Spinal cord (tissue), 10 donors: Measurements from ENCODE around the gene WDR47. TPM values are rescaled to one million over a fixed set of nuclear protein-coding genes. Genes with fewer than 3 reads are reported as not detected.
A peak's percentile ranks its signal among the peaks of the same experiment; 100 is the strongest.

Source experiments
- DNase-seq, 6 donors: peaks; one replicate each; pipeline versions ENCODE4 v3.0.0 to v3.0.0-alpha.2; 2013 to 2015; ENCODE audit warnings: low spot score in 6 of 6, low read depth in 4 of 6
- H3K27ac ChIP-seq: one replicate; pipeline ENCODE4 v1.5.1; 2013; ENCODE audit warnings: low read depth, low read length, control low read depth
- H3K27me3 ChIP-seq: one replicate; pipeline ENCODE4 v1.6.1; 2013; ENCODE audit warnings: low read length; ENCODE audit not compliant: control insufficient read depth, insufficient read depth
- H3K36me3 ChIP-seq: one replicate; pipeline ENCODE4 v1.6.1; 2013; ENCODE audit warnings: low read length; ENCODE audit not compliant: control insufficient read depth, insufficient read depth
- H3K4me1 ChIP-seq: one replicate; pipeline ENCODE4 v1.6.1; 2013; ENCODE audit warnings: low read length; ENCODE audit not compliant: control insufficient read depth, insufficient read depth
- H3K4me3 ChIP-seq: one replicate; pipeline ENCODE4 v1.5.1; 2013; ENCODE audit warnings: low read depth, low read length, control low read depth
- H3K9me3 ChIP-seq: one replicate; pipeline ENCODE4 v1.6.1; 2013; ENCODE audit warnings: low read length; ENCODE audit not compliant: control insufficient read depth, insufficient read depth
- WGBS: methylation state at CpG from one replicate; pipeline ENCODE4 v1.1.5; 2013; ENCODE audit warnings: missing lambda C conversion rate; ENCODE audit not compliant: insufficient coverage; 5-methylcytosine and 5-hydroxymethylcytosine counted together
- polyA plus RNA-seq, 2 donors: library from polyadenylated mRNA; unstranded; fragments of 120-200 nt; gene quantifications; one replicate each; pipeline ENCODE4 v1.2.1, GENCODE V29; 2013; ENCODE audit not compliant: insufficient read length in 2 of 2
- total RNA-seq, 2 donors: library from RNA; depleted of rRNA in 1 of 2; stranded (reverse); fragments of 120-200 nt in 1 of 2; fragments of >200 nt in 1 of 2; gene quantifications; one replicate each; pipeline versions ENCODE4 v1.2.3 to v1.2.4, GENCODE V29; 2013 to 2014
- donor health status: healthy.

Gene WDR47
- total and polyA plus RNA-seq, 4 donors, result 36.0 to 92.9 (median 69.5) TPM

GRCh38 chr1:108983114-108983513 is 58.8 kb downstream of the WDR47 start:
- no peak for DNase-seq
- Histone ChIP-seq H3K27ac (no peak overlapping the region), H3K4me1 (no peaks in the 10 kb centered on the region), H3K36me3 (peaks cover 41% of the 10 kb centered on the region), H3K9me3 (no peaks in the 10 kb centered on the region), H3K27me3 (no peaks in the 10 kb centered on the region), H3K4me3 (no peak overlapping the region)
- 100% methylated on average over 1 of the region's 4 CpGs for WGBS

GRCh38 chr1:108976658-108977057 is 65.2 kb downstream of the WDR47 start:
- H3K4me1 ChIP-seq, result no peaks in the 10 kb centered on the region
- no peak for DNase-seq
- no peaks in the 10 kb centered on the region for H3K9me3 ChIP-seq
- no peaks in the 10 kb centered on the region for H3K27me3 ChIP-seq
- no peak overlapping the region for H3K4me3 ChIP-seq
- 97% methylated on average over 4 of the region's 4 CpGs for WGBS
- no peak overlapping the region for H3K27ac ChIP-seq
- H3K36me3 ChIP-seq, result peaks cover 41% of the 10 kb centered on the region

GRCh38 chr1:108972951-108973350 is 69.0 kb downstream of the WDR47 start:
- WGBS, result 36% methylated on average over 1 of the region's 1 CpG
- H3K36me3 ChIP-seq, result peaks cover 27% of the 10 kb centered on the region
- H3K27me3 ChIP-seq, result no peaks in the 10 kb centered on the region
- H3K4me1 ChIP-seq, result no peaks in the 10 kb centered on the region
- no peak overlapping the region for H3K4me3 ChIP-seq
- H3K27ac ChIP-seq, result no peak overlapping the region
- no peaks in the 10 kb centered on the region for H3K9me3 ChIP-seq
- peak; percentile 15 to 63 (median 33) for DNase-seq

DNA sequence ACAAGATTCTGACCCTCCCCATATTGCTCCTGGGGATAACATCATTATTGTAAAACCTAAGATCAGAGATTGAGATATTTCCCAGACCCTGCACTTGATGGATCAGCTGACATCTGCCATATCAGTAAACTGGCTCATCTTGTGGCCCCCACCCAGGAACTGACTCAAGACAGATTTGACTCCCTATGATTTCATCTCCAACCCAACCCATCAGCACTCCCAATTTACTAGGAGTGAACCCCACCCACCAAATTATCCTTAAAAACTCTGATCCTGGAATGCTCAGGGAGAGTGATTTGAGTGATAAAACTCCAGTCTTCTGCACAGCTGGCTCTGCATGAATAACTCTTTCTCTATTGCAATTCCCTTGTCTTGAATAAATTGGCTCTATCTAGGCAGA is 72.6 kb downstream of the WDR47 start:
- Histone ChIP-seq H3K4me1 (no peaks in the 10 kb centered on the region), H3K27ac (no peak overlapping the region), H3K4me3 (no peak overlapping the region), H3K27me3 (no peaks in the 10 kb centered on the region), H3K36me3 (peaks cover 20% of the 10 kb centered on the region), H3K9me3 (no peaks in the 10 kb centered on the region)
- no peak for DNase-seq

DNA sequence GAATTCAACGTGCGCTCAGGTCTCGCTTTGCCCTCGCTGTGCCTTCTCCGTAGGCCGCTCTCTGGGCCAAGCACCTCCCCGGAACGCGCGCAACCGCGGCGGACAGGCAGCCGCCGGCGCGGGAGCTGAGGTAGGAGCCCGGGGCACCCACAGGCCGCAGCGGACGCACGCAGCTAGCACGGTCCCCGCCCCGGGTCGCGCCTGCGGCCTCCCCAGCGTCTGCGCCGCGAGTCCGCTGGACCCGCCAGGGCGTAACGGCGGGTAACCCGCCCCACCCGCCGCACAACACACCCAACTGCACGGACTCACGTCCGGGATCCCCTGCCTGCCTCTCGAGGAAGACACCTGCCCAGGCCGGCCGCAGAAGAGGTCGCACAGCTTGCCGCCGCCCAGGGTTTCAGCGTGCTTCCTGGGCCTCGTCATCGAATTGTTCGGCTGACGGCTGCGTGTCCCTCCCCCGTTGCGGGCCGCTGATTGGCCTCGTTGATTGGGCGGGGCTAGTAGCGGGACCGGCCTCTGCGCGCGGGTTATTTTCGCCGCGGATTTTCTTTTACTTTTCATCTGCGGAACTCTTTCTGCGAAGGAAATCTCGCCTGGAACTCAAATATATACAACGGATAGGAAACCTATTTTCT is 78.7 kb downstream of the WDR47 start, which contains the start of gene CLCC1:
CLCC1 (minus strand) TSS at position 433 of the 635 bp plus-strand sequence. CDS start 13,047 bp downstream, outside the sequence.
- peaks cover 7% of the 10 kb centered on the region for H3K36me3 ChIP-seq
- peak; percentile 57 to 96 (median 79) for DNase-seq
- H3K27me3 ChIP-seq, result no peaks in the 10 kb centered on the region
- H3K4me1 ChIP-seq, result peaks cover 8% of the 10 kb centered on the region
- WGBS, result under 1% methylated on average over 60 of the region's 72 CpGs
- no peaks in the 10 kb centered on the region for H3K9me3 ChIP-seq
- H3K27ac ChIP-seq, result peak within 1 kb of the TSS; percentile 88
- H3K4me3 ChIP-seq, result peak within 1 kb of the TSS; percentile 76

DNA sequence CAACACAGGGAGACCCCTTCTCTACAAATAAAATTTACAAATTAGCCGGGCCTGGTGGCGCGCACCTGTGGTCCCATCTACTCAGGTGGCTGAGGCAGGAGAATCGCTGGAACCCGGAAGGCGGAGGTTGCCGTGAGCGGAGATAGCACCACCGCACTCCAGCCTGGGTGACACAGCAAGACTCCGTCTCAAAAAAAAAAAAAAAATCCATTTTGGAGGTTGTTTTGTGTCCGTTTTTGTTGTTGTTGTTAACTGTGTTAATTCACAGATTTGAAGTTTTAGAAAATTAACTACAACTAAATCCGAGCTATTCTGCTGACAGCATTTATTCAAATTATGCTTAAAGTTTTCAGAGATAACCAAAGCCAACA is 79.2 kb downstream of the WDR47 start:
- peak in 1 of 6 donors; percentile 3 for DNase-seq
- Histone ChIP-seq H3K27ac (peak overlapping the region; percentile 88), H3K4me3 (peak overlapping the region; percentile 76), H3K27me3 (no peaks in the 10 kb centered on the region), H3K36me3 (peaks cover 6% of the 10 kb centered on the region), H3K9me3 (no peaks in the 10 kb centered on the region), H3K4me1 (peaks cover 8% of the 10 kb centered on the region)
- 53% methylated on average over 5 of the region's 12 CpGs for WGBS

- peak overlapping the region; percentile 76 for H3K4me3 ChIP-seq
- H3K36me3 ChIP-seq, result peaks cover 6% of the 10 kb centered on the region
- WGBS, result 87% methylated on average over 10 of the region's 15 CpGs
- no peaks in the 10 kb centered on the region for H3K27me3 ChIP-seq
- no peak for DNase-seq
- H3K4me1 ChIP-seq, result peaks cover 8% of the 10 kb centered on the region
- H3K9me3 ChIP-seq, result no peaks in the 10 kb centered on the region
- no peak overlapping the region for H3K27ac ChIP-seq
These were observed 80.0 kb downstream of the WDR47 start for GRCh38 chr1:108961752-108962486.

DNA sequence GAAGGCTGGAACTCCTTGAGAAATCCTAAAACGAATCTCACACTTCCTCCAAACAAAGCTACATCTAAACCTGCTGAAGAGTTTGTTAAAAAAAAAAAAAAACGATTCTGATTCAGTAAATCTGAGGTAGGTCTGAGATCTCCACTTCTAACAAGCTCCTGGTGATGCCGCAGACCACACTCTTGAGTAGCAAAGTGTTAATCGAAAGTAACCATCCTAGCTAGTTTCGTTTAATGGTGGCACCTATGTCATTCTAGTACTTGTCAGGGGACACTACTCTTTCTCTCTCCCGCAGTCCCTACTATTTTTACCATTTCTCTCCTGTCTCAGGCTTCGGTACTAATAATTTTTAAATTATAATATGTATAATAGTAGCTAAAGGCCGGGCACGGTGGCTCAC is 80.7 kb downstream of the WDR47 start:
- Histone ChIP-seq H3K27ac (no peak overlapping the region), H3K9me3 (no peaks in the 10 kb centered on the region), H3K27me3 (no peaks in the 10 kb centered on the region), H3K36me3 (peaks cover 6% of the 10 kb centered on the region), H3K4me3 (no peak overlapping the region), H3K4me1 (peaks cover 8% of the 10 kb centered on the region)
- DNase-seq, result no peak
- WGBS, result 93% methylated on average over 3 of the region's 9 CpGs

GRCh38 chr1:108960719-108961118 is 81.2 kb downstream of the WDR47 start:
- H3K36me3 ChIP-seq, result peaks cover 6% of the 10 kb centered on the region
- H3K4me1 ChIP-seq, result peaks cover 8% of the 10 kb centered on the region
- no peak overlapping the region for H3K27ac ChIP-seq
- no peaks in the 10 kb centered on the region for H3K9me3 ChIP-seq
- H3K27me3 ChIP-seq, result no peaks in the 10 kb centered on the region
- H3K4me3 ChIP-seq, result no peak overlapping the region
- DNase-seq, result no peak
- 88% methylated on average over 4 of the region's 5 CpGs for WGBS

GRCh38 chr1:108957888-108958287 is 84.0 kb downstream of the WDR47 start:
- peaks cover 3% of the 10 kb centered on the region for H3K4me1 ChIP-seq
- no peaks in the 10 kb centered on the region for H3K27me3 ChIP-seq
- H3K4me3 ChIP-seq, result no peak overlapping the region
- 92% methylated on average over 4 of the region's 5 CpGs for WGBS
- peaks cover 6% of the 10 kb centered on the region for H3K36me3 ChIP-seq
- no peaks in the 10 kb centered on the region for H3K9me3 ChIP-seq
- no peak for DNase-seq
- H3K27ac ChIP-seq, result no peak overlapping the region
